Epithelial cell of esophagus (primary cell): ENCODE measurements around the gene NARS2.
A peak's percentile ranks its signal among the peaks of the same experiment; 100 is the strongest.
"Not testable (repeated sequence)": the region's sequence is repeated elsewhere in the genome, so short reads cannot be mapped to it uniquely, and the experiment has no call there.

Experiments used
- DNase-seq: peaks from one replicate; pipeline ENCODE4 v3.0.0; 2010; ENCODE audit warnings: low read depth
- H3K4me3 ChIP-seq: 2 replicates; pipeline ENCODE4 v1.5.1; 2011; ENCODE audit warnings: mild to moderate bottlenecking, low read length, control low read depth
- CTCF ChIP-seq: IDR thresholded peaks from 2 replicates; pipeline ENCODE4 v1.5.1; 2011; ENCODE audit warnings: low read depth, mild to moderate bottlenecking, low read length, control low read depth, inconsistent platforms; ENCODE audit not compliant: insufficient read depth; ENCODE audit errors: missing control alignments

The NARS2 gene

GRCh38 chr11:78573681-78574080 is 983 bp downstream of the NARS2 start:
- no peak for DNase-seq
- peak overlapping the region; percentile 90 for H3K4me3 ChIP-seq
- TF ChIP-seq CTCF = no peak

- peak overlapping the region; percentile 90 for H3K4me3 ChIP-seq
- no peak for TF ChIP-seq CTCF
- no peak for DNase-seq
Measured at GRCh38 chr11:78573271-78573670, 1.4 kb downstream of the NARS2 start.

- no peak for TF ChIP-seq CTCF
- no peak for DNase-seq
- no peak overlapping the region for H3K4me3 ChIP-seq
Measured at GRCh38 chr11:78572394-78572793, 2.3 kb downstream of the NARS2 start.

DNA sequence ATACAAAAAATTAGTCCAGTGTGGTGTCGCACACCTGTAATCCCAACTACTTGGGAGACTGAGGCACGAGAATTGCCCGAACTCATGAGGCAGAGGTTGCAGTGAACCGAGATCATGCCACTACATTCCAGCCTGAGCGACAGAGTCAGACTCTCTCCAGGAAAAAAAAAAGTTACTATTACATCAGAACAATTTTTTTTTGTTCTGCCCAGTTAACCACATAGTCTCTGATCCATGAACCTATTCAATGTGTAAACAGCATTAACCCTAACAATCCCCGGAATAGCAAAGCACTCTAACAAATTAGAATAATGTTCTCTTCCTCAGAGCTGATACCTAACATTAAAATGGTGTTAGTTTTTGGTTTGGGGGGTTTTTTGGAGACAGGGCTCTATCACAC is 4.6 kb downstream of the NARS2 start:
- no peak overlapping the region for H3K4me3 ChIP-seq
- no peak for TF ChIP-seq CTCF
- DNase-seq = no peak

GRCh38 chr11:78567209-78567608 is 7.5 kb downstream of the NARS2 start:
- TF ChIP-seq CTCF = no peak
- DNase-seq = peak; percentile 74
- no peak overlapping the region for H3K4me3 ChIP-seq

GRCh38 chr11:78564490-78565467 is 9.9 kb downstream of the NARS2 start:
- H3K4me3 ChIP-seq = no peak overlapping the region
- peak; percentile 53 for TF ChIP-seq CTCF
- peak; percentile 69 for DNase-seq

DNA sequence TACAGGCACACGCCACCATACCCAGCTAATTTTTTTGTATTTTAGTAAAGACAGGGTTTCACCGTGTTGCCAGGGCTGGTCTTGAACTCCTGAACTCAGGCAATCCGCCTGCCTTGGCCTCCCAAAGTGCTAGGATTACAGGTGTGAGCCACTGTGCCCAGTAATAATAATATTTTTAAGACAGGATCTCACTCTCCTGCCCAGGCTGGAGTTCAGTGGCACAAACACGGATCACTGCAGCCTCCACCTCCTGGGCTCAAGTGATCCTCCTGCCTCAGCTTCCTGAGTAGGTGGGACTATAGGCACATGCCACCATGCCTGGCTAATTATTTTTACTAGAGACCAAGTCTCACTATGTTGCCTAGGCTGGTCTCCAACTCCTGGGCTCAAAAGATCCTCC is 10.6 kb downstream of the NARS2 start:
- H3K4me3 ChIP-seq, DNase-seq: not testable (repeated sequence)

DNA sequence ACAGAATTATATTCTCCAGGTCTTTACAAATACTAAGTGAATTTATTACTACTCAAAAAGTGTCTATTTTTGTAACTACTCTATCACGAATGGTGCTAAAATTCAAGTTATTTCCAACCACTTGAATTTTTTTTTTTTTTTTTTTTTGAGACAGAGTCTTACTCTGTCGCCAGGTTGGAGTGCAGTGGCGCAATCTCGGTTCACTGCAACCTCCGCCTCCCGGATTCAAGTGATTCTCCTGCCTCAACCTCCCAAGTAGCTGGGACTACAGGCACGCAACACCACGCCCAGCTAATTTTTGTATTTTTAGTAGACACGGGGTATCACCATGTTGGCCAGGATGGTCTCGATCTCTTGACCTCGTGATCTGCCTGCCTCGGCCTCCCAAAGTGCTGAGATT is 11.6 kb downstream of the NARS2 start:
- H3K4me3 ChIP-seq, DNase-seq: not testable (repeated sequence)
